H1 (cell line): ENCODE measurements around the gene FCER1A. TPM values are rescaled to one million over a fixed set of nuclear protein-coding genes. Genes with fewer than 3 reads are reported as not detected.

Experiments
- KDM1A ChIP-seq: fragments of 200-600, 300-600 bp; sonication (generic); IDR thresholded peaks from 2 replicates; pipeline ENCODE4 v1.7.1; 2016; ENCODE audit warnings: mild to moderate bottlenecking, low read length, borderline replicate concordance
- PHF8 ChIP-seq: fragments of 200-600 bp; sonication (generic); conservative IDR thresholded peaks from 2 replicates; pipeline ENCODE4 v1.7.1; 2012; ENCODE audit warnings: low read depth, mild to moderate bottlenecking, inconsistent platforms, low read length, moderate library complexity
- USF2 ChIP-seq: IDR thresholded peaks from 2 replicates; pipeline ENCODE4 v1.6.1; 2011; ENCODE audit warnings: low read length, improper control_type of control experiment
- polyA plus RNA-seq, 7 experiments: library from polyadenylated mRNA; depleted of rRNA in 3 of 7; stranded (reverse) in 5 of 7; unstranded in 2 of 7; fragments of >200 nt in 5 of 7; fragments of 200-250 nt in 2 of 7; gene quantifications; 1 replicate in 5 of 7; 2 replicates in 1 of 7; 4 replicates in 1 of 7; pipeline versions ENCODE4 v1.2.1 to v1.2.3, GENCODE V29; 2011 to 2013; ENCODE audit warnings: missing spikeins in 2 of 7, mixed read lengths in 2 of 7
- total RNA-seq: library from RNA; stranded (reverse); fragmentation: NEBNext Ultra II Directional; extraction: Animal tissue kit (Norgen Biotek cat#: 25700); gene quantifications from 2 replicates; pipeline ENCODE4 v1.2.1, GENCODE V29; 2021

The FCER1A gene
- total and polyA plus RNA-seq, 2 of the 8 experiments (the other 6 are each of a cell fraction or from before 2014, with no cell fraction given): not detected

- TF ChIP-seq PHF8 (no peak), KDM1A (no peak), USF2 (no peak)
Measured at GRCh38 chr1:159311679-159312078, 9.5 kb downstream of the FCER1A start (continued).
